OCI-LY7 (cell line): ENCODE measurements around the gene NFKBIA. TPM values are rescaled to one million over a fixed set of nuclear protein-coding genes. Genes with fewer than 3 reads are reported as not detected.
"Not testable (repeated sequence)": the region's sequence is repeated elsewhere in the genome, so short reads cannot be mapped to it uniquely, and the experiment has no call there.

ENCODE experiments used
- BruUV-seq: library from RNA; stranded (reverse); fragments of 400-500 nt; replicated peaks from 2 replicates; lab custom pipeline; 2021; lab: Mats Ljungman, UMichigan
- CTCF ChIA-PET: fragments of 300-600 bp; sonication (Branson Sonifier 250); formaldehyde crosslinking; loops from one replicate; lab custom pipeline; 2022; ENCODE audit warnings: antibody characterized with exemption; ENCODE audit not compliant: unreplicated experiment; lab: Charles Lee
- POLR2A ChIA-PET: fragments of 300-600 bp; sonication (Branson Sonifier 250); formaldehyde crosslinking; loops from one replicate; lab custom pipeline; 2022; ENCODE audit warnings: antibody characterized with exemption; lab: Charles Lee
- DNase-seq: peaks from one replicate; pipeline ENCODE4 v3.0.0-alpha.2; 2015; ENCODE audit warnings: low spot score
- H2AFZ ChIP-seq: fragments of 200-600 bp; sonication (generic), shearing (Covaris generic); 2 replicates; pipeline ENCODE4 v1.6.1; 2014; ENCODE audit warnings: mild to moderate bottlenecking, antibody characterized with exemption, low read length, moderate library complexity
- H3K27ac ChIP-seq: fragments of 200-600 bp; sonication (generic); 2 replicates; pipeline ENCODE4 v1.5.1; 2014; ENCODE audit warnings: mixed run types, low read depth, mild to moderate bottlenecking, moderate library complexity, low read length, inconsistent platforms; ENCODE audit not compliant: poor library complexity, severe bottlenecking
- H3K36me3 ChIP-seq: fragments of 200-600 bp; sonication (generic); 2 replicates; pipeline ENCODE4 v1.6.1; 2014; ENCODE audit warnings: mild to moderate bottlenecking, antibody characterized with exemption, low read length, moderate library complexity, mixed read lengths; ENCODE audit not compliant: insufficient read depth
- H3K4me1 ChIP-seq: fragments of 200-600 bp; sonication (generic); 2 replicates; pipeline ENCODE4 v1.5.1; 2014; ENCODE audit warnings: mild to moderate bottlenecking, low read length; ENCODE audit not compliant: insufficient read depth, poor library complexity, severe bottlenecking
- H3K4me2 ChIP-seq: fragments of 200-600 bp; sonication (generic); 2 replicates; pipeline ENCODE4 v1.6.1; 2014; ENCODE audit warnings: mild to moderate bottlenecking, low read length
- H3K4me3 ChIP-seq: fragments of 200-600 bp; sonication (generic); 2 replicates; pipeline ENCODE4 v1.5.1; 2014; ENCODE audit warnings: mild to moderate bottlenecking, low read depth, low read length; ENCODE audit not compliant: poor library complexity, severe bottlenecking
- H3K79me2 ChIP-seq: fragments of 200-600 bp; sonication (generic); 2 replicates; pipeline ENCODE4 v1.6.1; 2016; ENCODE audit warnings: low read depth, mild to moderate bottlenecking, low read length, moderate library complexity, mixed read lengths; ENCODE audit not compliant: insufficient read depth
- H3K9me2 ChIP-seq: fragments of 200-600 bp; sonication (generic); 2 replicates; pipeline ENCODE4 v1.6.1; 2016; ENCODE audit warnings: mild to moderate bottlenecking, low read length, mixed read lengths; ENCODE audit not compliant: insufficient read depth
- H3K9me3 ChIP-seq: fragments of 200-600 bp; sonication (generic); 2 replicates; pipeline ENCODE4 v1.6.1; 2014; ENCODE audit warnings: mild to moderate bottlenecking, mixed run types, low read length, mixed read lengths
- H4K20me1 ChIP-seq: fragments of 200-600 bp; sonication (generic); 2 replicates; pipeline ENCODE4 v1.6.1; 2014; ENCODE audit warnings: mild to moderate bottlenecking, antibody characterized with exemption, low read length, moderate library complexity, mixed read lengths; ENCODE audit not compliant: insufficient read depth
- CTCF ChIP-seq: fragments of 200-600 bp; sonication (generic); conservative IDR thresholded peaks from 2 replicates; pipeline ENCODE4 v1.5.1; 2014; ENCODE audit warnings: mild to moderate bottlenecking, antibody characterized with exemption, low read length, moderate library complexity, mixed read lengths
- EZH2phosphoT487 ChIP-seq: fragments of 200-600 bp; sonication (generic); IDR thresholded peaks from 2 replicates; pipeline ENCODE4 v1.6.1; 2018; ENCODE audit warnings: low read depth, borderline replicate concordance, mild to moderate bottlenecking, mixed run types, antibody characterized with exemption, low read length, moderate library complexity, mixed read lengths
- intact Hi-C: fragments of 100-400 bp; cut with micrococcal nuclease; formaldehyde crosslinking; loops from one replicate; pipeline ENCODE4 v1.10.0; 2022; ENCODE audit not compliant: unreplicated experiment
- total RNA-seq, 2 experiments: library from RNA; depleted of rRNA in 1 of 2; stranded (reverse); fragments of >200 nt in 1 of 2; shearing (Covaris generic) in 1 of 2; gene quantifications; 2 replicates each; pipeline ENCODE4 v1.2.3, GENCODE V29; 2014 to 2022

Gene NFKBIA
- total RNA-seq, 2 experiments from 2014 or later: 43.6 to 100 TPM

- Histone ChIP-seq H3K9me3 (no peaks in the 10 kb centered on the region), H3K4me1 (peaks cover 7% of the 10 kb centered on the region), H3K27ac (no peak overlapping the region), H2AFZ (no peak overlapping the region), H3K9me2 (no peaks in the 10 kb centered on the region), H3K79me2 (no peaks in the 10 kb centered on the region), H4K20me1 (no peaks in the 10 kb centered on the region), H3K4me3 (no peak overlapping the region), H3K4me2 (no peak overlapping the region), H3K36me3 (no peaks in the 10 kb centered on the region)
- BruUV-seq: no TSS peak
- no peak for TF ChIP-seq EZH2phosphoT487
- no peak for TF ChIP-seq CTCF
- POLR2A ChIA-PET: interaction anchor here (0.6 to 1.2 kb wide), 4 partner anchors 53 to 333 kb away, joined by 3 to 5 read pairs (median 3); no protein-coding TSS in a partner anchor
- DNase-seq: no peak
- intact Hi-C loops: no loop called here
- CTCF ChIA-PET: no interaction called here
These were observed 39.6 kb upstream of the NFKBIA start for GRCh38 chr14:35444104-35444503.

GRCh38 chr14:35441160-35441559 lies 36.6 kb upstream of the NFKBIA start:
- H3K27ac ChIP-seq: no peak overlapping the region
- no peaks in the 10 kb centered on the region for H3K79me2 ChIP-seq
- H4K20me1 ChIP-seq: no peaks in the 10 kb centered on the region
- H3K4me1 ChIP-seq: peaks cover 8% of the 10 kb centered on the region
- no peak for TF ChIP-seq EZH2phosphoT487
- TF ChIP-seq CTCF: no peak
- H3K4me3 ChIP-seq: no peak overlapping the region
- no peak for DNase-seq
- CTCF ChIA-PET: no interaction called here
- no peak overlapping the region for H2AFZ ChIP-seq
- intact Hi-C loops: no loop called here
- H3K9me2 ChIP-seq: no peaks in the 10 kb centered on the region
- POLR2A ChIA-PET: interaction anchor here (0.6 to 1.1 kb wide), 2 partner anchors 16 to 102 kb away, joined by 3 to 4 read pairs; no protein-coding TSS in a partner anchor
- BruUV-seq: no TSS peak
- H3K4me2 ChIP-seq: no peak overlapping the region
- no peaks in the 10 kb centered on the region for H3K36me3 ChIP-seq
- H3K9me3 ChIP-seq: no peaks in the 10 kb centered on the region

GRCh38 chr14:35438910-35439713 lies 34.6 kb upstream of the NFKBIA start:
- H3K4me3 ChIP-seq: no peak overlapping the region
- no TSS peak for BruUV-seq
- CTCF ChIA-PET: interaction anchor here (0.6 to 1.4 kb wide), 2 partner anchors 17 to 387 kb away, joined by 3 read pairs; partner anchors contain the start of gene BRMS1L
- no peak overlapping the region for H3K27ac ChIP-seq
- no peaks in the 10 kb centered on the region for H3K79me2 ChIP-seq
- no peak overlapping the region for H3K4me2 ChIP-seq
- POLR2A ChIA-PET: interaction anchor here (0.5 to 0.7 kb wide), 4 partner anchors 12 to 268 kb away, joined by 3 to 5 read pairs (median 4); no protein-coding TSS in a partner anchor
- peak; percentile 77 for TF ChIP-seq CTCF
- no peak for TF ChIP-seq EZH2phosphoT487
- H3K9me3 ChIP-seq: no peaks in the 10 kb centered on the region
- DNase-seq: peak; percentile 61
- peaks cover 8% of the 10 kb centered on the region for H3K4me1 ChIP-seq
- no peaks in the 10 kb centered on the region for H4K20me1 ChIP-seq
- no peaks in the 10 kb centered on the region for H3K36me3 ChIP-seq
- no peaks in the 10 kb centered on the region for H3K9me2 ChIP-seq
- H2AFZ ChIP-seq: peak overlapping the region; percentile 48
- intact Hi-C loops: loop anchor here (1.0 to 5.0 kb wide), 2 partner anchors 248 to 373 kb away; no protein-coding TSS in a partner anchor

- not testable (repeated sequence) for H4K20me1 ChIP-seq, H3K36me3 ChIP-seq, H3K4me1 ChIP-seq, H3K27ac ChIP-seq, H3K9me3 ChIP-seq, H2AFZ ChIP-seq, DNase-seq, H3K4me3 ChIP-seq, H3K4me2 ChIP-seq, BruUV-seq, H3K79me2 ChIP-seq, H3K9me2 ChIP-seq
- POLR2A ChIA-PET: interaction anchor here (0.7 kb wide), 4 partner anchors 13 to 1498 kb away, joined by 3 to 5 read pairs (median 4); no protein-coding TSS in a partner anchor
- CTCF ChIA-PET: interaction anchor here (0.6 kb wide), 1 partner anchor 388 kb away, joined by 3 read pairs; the partner anchor contains the start of gene BRMS1L
- intact Hi-C loops: loop anchor here (1.0 to 5.0 kb wide), 2 partner anchors 249 to 374 kb away; no protein-coding TSS in a partner anchor
These were observed 33.9 kb upstream of the NFKBIA start for GRCh38 chr14:35438492-35438891.
